Activated naive CD4-positive, alpha-beta T cell treated with Interleukin-2 at 50 U/mL for 16 hours (primary cell): ENCODE measurements around the gene SLC16A5.
A peak's percentile ranks its signal among the peaks of the same experiment; 100 is the strongest.

Experiments used
- DNase-seq: peaks from one replicate; pipeline ENCODE4 v3.0.0-alpha.2; 2020

Gene SLC16A5

GRCh38 chr17:75088465-75089417, 987 bp downstream of the SLC16A5 start:
- DNase-seq: no peak

GRCh38 chr17:75090871-75091854, 3.4 kb downstream of the SLC16A5 start:
- DNase-seq: no peak

GRCh38 chr17:75091855-75092327, 4.1 kb downstream of the SLC16A5 start:
- no peak for DNase-seq

- DNase-seq: no peak
Observed at GRCh38 chr17:75093548-75094158, 5.9 kb downstream of the SLC16A5 start.

- no peak for DNase-seq
Observed at GRCh38 chr17:75094871-75095399, 7.2 kb downstream of the SLC16A5 start.

- no peak for DNase-seq
Observed at GRCh38 chr17:75096082-75096625, 8.4 kb downstream of the SLC16A5 start.

- DNase-seq: no peak
Observed at GRCh38 chr17:75097865-75098264, 10.1 kb downstream of the SLC16A5 start.

- DNase-seq: no peak
Observed at GRCh38 chr17:75098861-75099260, 11.1 kb downstream of the SLC16A5 start.

- DNase-seq: no peak
Observed at GRCh38 chr17:75099881-75100595, 12.3 kb downstream of the SLC16A5 start.

GRCh38 chr17:75102385-75102821, 14.6 kb downstream of the SLC16A5 start:
- no peak for DNase-seq

- no peak for DNase-seq
Observed at GRCh38 chr17:75103601-75104554, 16.1 kb downstream of the SLC16A5 start.

GRCh38 chr17:75105126-75106080, 17.6 kb downstream of the SLC16A5 start:
- DNase-seq: peak; percentile 39

GRCh38 chr17:75108193-75108592, 20.4 kb downstream of the SLC16A5 start:
- no peak for DNase-seq

GRCh38 chr17:75109046-75109406, 21.3 kb downstream of the SLC16A5 start:
- no peak for DNase-seq

- DNase-seq: peak; percentile 94
Observed at GRCh38 chr17:75109407-75110233, 21.9 kb downstream of the SLC16A5 start, which contains the start of gene ARMC7. Gene ARMC7 (plus strand): TSS chr17:75109969. CDS start chr17:75110289, 320 bp downstream.

GRCh38 chr17:75110234-75110937, 22.6 kb downstream of the SLC16A5 start:
- DNase-seq: no peak

GRCh38 chr17:75111777-75112335, 24.1 kb downstream of the SLC16A5 start:
- DNase-seq: no peak
